B cell (primary cell): ENCODE results near the gene EPSTI1. TPM values are rescaled to one million over a fixed set of nuclear protein-coding genes. Genes with fewer than 3 reads are reported as not detected.

Experiments
- ATAC-seq: fragments of 200-7000 bp; cut with Tn5 transposase; one replicate; pipeline ENCODE4 v1.10.0; 2021; ENCODE audit warnings: low read depth, mild to moderate bottlenecking, moderate number of reproducible peaks, moderate library complexity
- CTCF ChIA-PET: fragments of 350-600 bp; sonication (Branson Sonifier 250); formaldehyde crosslinking; loops from one replicate; lab custom pipeline; 2021; ENCODE audit warnings: antibody characterized with exemption, inconsistent platforms; lab: Charles Lee
- POLR2A ChIA-PET: fragments of 350-600 bp; sonication (Branson Sonifier 250); formaldehyde crosslinking; loops from one replicate; lab custom pipeline; 2021; ENCODE audit warnings: antibody characterized with exemption; lab: Charles Lee
- DNase-seq: peaks from one replicate; pipeline ENCODE4 v3.0.0; 2013
- H2AFZ ChIP-seq: 2 replicates; pipeline ENCODE4 v1.6.1; 2012; ENCODE audit warnings: mild to moderate bottlenecking, low read depth, low read length; ENCODE audit not compliant: insufficient read depth, poor library complexity, severe bottlenecking
- H3K27ac ChIP-seq, 2 donors: 1 replicate in 1 of 2; 2 replicates in 1 of 2; pipeline ENCODE4 v1.5.1; 2012 to 2013; ENCODE audit warnings: low read length in 2 of 2, mild to moderate bottlenecking in 2 of 2, moderate library complexity in 1 of 2
- H3K27me3 ChIP-seq, 4 experiments: fragments of 200-600 bp in 1 of 4; sonication (generic) in 1 of 4; replicated peaks in 1 of 4; 1 replicate in 2 of 4; 2 replicates in 2 of 4; pipeline versions ENCODE4 v1.6.1 to v1.7.0; 2013 to 2016; ENCODE audit warnings: low read length in 3 of 4, mild to moderate bottlenecking in 2 of 4, mixed read lengths in 1 of 4, moderate library complexity in 1 of 4; ENCODE audit not compliant: insufficient read depth in 4 of 4, control insufficient read depth in 3 of 4; ENCODE audit errors: control extremely low read depth in 1 of 4
- H3K36me3 ChIP-seq, 2 experiments: replicated peaks in 1 of 2; 1 replicate in 1 of 2; 2 replicates in 1 of 2; pipeline versions ENCODE4 v1.6.1 to v1.7.1; 2013; ENCODE audit warnings: low read length in 1 of 2; ENCODE audit not compliant: insufficient read depth in 2 of 2, control insufficient read depth in 1 of 2; ENCODE audit errors: control extremely low read depth in 1 of 2, extremely low read depth in 1 of 2
- H3K4me1 ChIP-seq, 2 donors: fragments of 200-600 bp in 1 of 2; sonication (generic) in 1 of 2; 1 replicate in 1 of 2; 2 replicates in 1 of 2; pipeline versions ENCODE4 v1.5.1 to v1.6.1; 2013 to 2017; ENCODE audit warnings: low read length in 2 of 2; ENCODE audit not compliant: control insufficient read depth in 2 of 2, insufficient read depth in 2 of 2
- H3K4me2 ChIP-seq: replicated peaks from 2 replicates; pipeline ENCODE3; 2012; ENCODE audit warnings: mild to moderate bottlenecking, low read depth, low read length; ENCODE audit not compliant: poor library complexity, severe bottlenecking
- H3K4me3 ChIP-seq, 5 experiments: fragments of 200-600 bp in 1 of 5; sonication (generic) in 1 of 5; 1 replicate in 3 of 5; 2 replicates in 2 of 5; pipeline versions ENCODE4 v1.5.1 to v1.7.0; 2011 to 2016; ENCODE audit warnings: low read length in 4 of 5, mild to moderate bottlenecking in 4 of 5, low read depth in 2 of 5, control low read depth in 1 of 5, moderate library complexity in 1 of 5; ENCODE audit not compliant: insufficient read depth in 1 of 5; ENCODE audit errors: control extremely low read depth in 1 of 5, extremely low read depth in 1 of 5
- H3K79me2 ChIP-seq: fragments of 200-600 bp; sonication (generic); one replicate; pipeline ENCODE4 v1.6.0; 2016; ENCODE audit warnings: low read length; ENCODE audit not compliant: control insufficient read depth, insufficient read depth
- H3K9ac ChIP-seq: fragments of 200-600 bp; sonication (generic); 2 replicates; pipeline ENCODE4 v1.6.1; 2017; ENCODE audit warnings: mild to moderate bottlenecking, low read length, moderate library complexity
- H3K9me3 ChIP-seq, 3 donors: one replicate each; pipeline versions ENCODE4 v1.6.1 to v1.7.1; 2013; ENCODE audit warnings: low read length in 2 of 3; ENCODE audit not compliant: control insufficient read depth in 2 of 3, insufficient read depth in 1 of 3; ENCODE audit errors: control extremely low read depth in 1 of 3
- H4K20me1 ChIP-seq: 2 replicates; pipeline ENCODE4 v1.6.0; 2012; ENCODE audit warnings: mild to moderate bottlenecking, low read length; ENCODE audit not compliant: insufficient read depth, control insufficient read depth, poor library complexity, severe bottlenecking
- H3K27ac Mint-ChIP-seq: one replicate; pipeline ENCODE4 v1.8.0; 2021; ENCODE audit warnings: mixed read lengths
- H3K27me3 Mint-ChIP-seq: one replicate; pipeline ENCODE4 v1.8.0; 2021; ENCODE audit warnings: mixed read lengths
- H3K4me1 Mint-ChIP-seq: one replicate; pipeline ENCODE4 v1.8.0; 2021; ENCODE audit warnings: mixed read lengths
- H3K4me3 Mint-ChIP-seq: one replicate; pipeline ENCODE4 v1.8.0; 2021; ENCODE audit warnings: mixed read lengths
- H3K9me3 Mint-ChIP-seq: one replicate; pipeline ENCODE4 v1.8.0; 2022; ENCODE audit warnings: mixed read lengths; ENCODE audit not compliant: insufficient read depth
- EZH2 ChIP-seq: IDR thresholded peaks from 2 replicates; pipeline ENCODE4 v1.6.1; 2012; ENCODE audit warnings: borderline replicate concordance, low read depth, mild to moderate bottlenecking, moderate library complexity, low read length; ENCODE audit not compliant: insufficient read depth, poor library complexity, severe bottlenecking
- WGBS: methylation state at CpG from one replicate; pipeline ENCODE4 v1.1.5; 2013; ENCODE audit warnings: missing lambda C conversion rate; ENCODE audit not compliant: insufficient coverage; 5-methylcytosine and 5-hydroxymethylcytosine counted together
- intact Hi-C: fragments of 100-400 bp; cut with micrococcal nuclease; formaldehyde crosslinking; loops from one replicate; pipeline ENCODE4 v1.10.0; 2022
- polyA plus RNA-seq: library from polyadenylated mRNA; depleted of rRNA; stranded (reverse); fragments of >200 nt; gene quantifications from 2 replicates; pipeline ENCODE4 v1.2.3, GENCODE V29; 2012
- total RNA-seq, 2 donors: library from RNA; stranded (reverse); fragments of 120-200 nt in 1 of 2; gene quantifications; 1 replicate in 1 of 2; 2 replicates in 1 of 2; pipeline versions ENCODE4 v1.2.3 to v1.2.4, GENCODE V29; 2013 to 2022
- TF ChIP-seq, protein P1 (sequence below): fragments of 200-600 bp; IDR thresholded peaks from one replicate; pipeline ENCODE4 v1.8.0; 2022; ENCODE audit warnings: antibody characterized with exemption, mild to moderate bottlenecking

Gene EPSTI1
- total and polyA plus RNA-seq, 2 donors (not counting 1 experiment from before 2014, with no cell fraction given): 13.4 to 41.8 TPM

DNA sequence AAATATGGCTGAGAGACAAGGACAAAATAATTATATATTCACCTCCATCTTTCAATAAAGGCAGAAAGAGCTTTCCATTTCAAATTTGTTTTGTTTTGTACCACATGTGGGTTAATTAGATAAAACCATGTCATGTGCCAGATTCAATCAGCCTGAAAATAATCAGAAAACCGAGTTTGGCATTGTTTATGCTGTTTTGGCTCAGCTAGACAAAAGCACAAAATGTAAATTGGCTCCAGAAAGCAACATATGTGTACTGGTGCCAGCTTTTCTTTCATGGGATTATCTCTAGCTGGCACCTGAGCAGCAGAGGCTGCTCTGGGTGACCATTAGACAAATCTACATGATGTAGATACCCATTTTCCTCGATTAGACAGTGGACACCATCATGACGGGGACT, 22.1 kb upstream of the EPSTI1 start:
- no peaks in the 10 kb centered on the region for H3K9me3 Mint-ChIP-seq
- DNase-seq: no peak
- no peak overlapping the region for H3K4me3 Mint-ChIP-seq
- no peaks in the 10 kb centered on the region for H3K9me3 ChIP-seq
- no peak overlapping the region for H3K4me2 ChIP-seq
- H3K27ac Mint-ChIP-seq: no peak overlapping the region
- POLR2A ChIA-PET: no interaction called here
- H3K79me2 ChIP-seq: no peaks in the 10 kb centered on the region
- H3K9ac ChIP-seq: no peak overlapping the region
- no peaks in the 10 kb centered on the region for H3K4me1 ChIP-seq
- no peaks in the 10 kb centered on the region for H4K20me1 ChIP-seq
- no peak overlapping the region for H2AFZ ChIP-seq
- CTCF ChIA-PET: interaction anchor here (1.2 to 1.6 kb wide), 2 partner anchors 9 to 71 kb away, joined by 4 to 6 read pairs; partner anchors contain the start of gene DNAJC15
- no peaks in the 10 kb centered on the region for H3K36me3 ChIP-seq
- TF ChIP-seq EZH2: no peak
- TF ChIP-seq, protein P1, sequence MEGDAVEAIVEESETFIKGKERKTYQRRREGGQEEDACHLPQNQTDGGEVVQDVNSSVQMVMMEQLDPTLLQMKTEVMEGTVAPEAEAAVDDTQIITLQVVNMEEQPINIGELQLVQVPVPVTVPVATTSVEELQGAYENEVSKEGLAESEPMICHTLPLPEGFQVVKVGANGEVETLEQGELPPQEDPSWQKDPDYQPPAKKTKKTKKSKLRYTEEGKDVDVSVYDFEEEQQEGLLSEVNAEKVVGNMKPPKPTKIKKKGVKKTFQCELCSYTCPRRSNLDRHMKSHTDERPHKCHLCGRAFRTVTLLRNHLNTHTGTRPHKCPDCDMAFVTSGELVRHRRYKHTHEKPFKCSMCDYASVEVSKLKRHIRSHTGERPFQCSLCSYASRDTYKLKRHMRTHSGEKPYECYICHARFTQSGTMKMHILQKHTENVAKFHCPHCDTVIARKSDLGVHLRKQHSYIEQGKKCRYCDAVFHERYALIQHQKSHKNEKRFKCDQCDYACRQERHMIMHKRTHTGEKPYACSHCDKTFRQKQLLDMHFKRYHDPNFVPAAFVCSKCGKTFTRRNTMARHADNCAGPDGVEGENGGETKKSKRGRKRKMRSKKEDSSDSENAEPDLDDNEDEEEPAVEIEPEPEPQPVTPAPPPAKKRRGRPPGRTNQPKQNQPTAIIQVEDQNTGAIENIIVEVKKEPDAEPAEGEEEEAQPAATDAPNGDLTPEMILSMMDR: no peak
- intact Hi-C loops: no loop called here
- H3K4me3 ChIP-seq: no peak overlapping the region
- WGBS: 93% methylated on average over 2 of the region's 3 CpGs
- H3K27me3 Mint-ChIP-seq: no peaks in the 10 kb centered on the region
- H3K27me3 ChIP-seq: no peaks in the 10 kb centered on the region
- H3K27ac ChIP-seq: no peak overlapping the region
- no peaks in the 10 kb centered on the region for H3K4me1 Mint-ChIP-seq
- no peak for ATAC-seq

DNA sequence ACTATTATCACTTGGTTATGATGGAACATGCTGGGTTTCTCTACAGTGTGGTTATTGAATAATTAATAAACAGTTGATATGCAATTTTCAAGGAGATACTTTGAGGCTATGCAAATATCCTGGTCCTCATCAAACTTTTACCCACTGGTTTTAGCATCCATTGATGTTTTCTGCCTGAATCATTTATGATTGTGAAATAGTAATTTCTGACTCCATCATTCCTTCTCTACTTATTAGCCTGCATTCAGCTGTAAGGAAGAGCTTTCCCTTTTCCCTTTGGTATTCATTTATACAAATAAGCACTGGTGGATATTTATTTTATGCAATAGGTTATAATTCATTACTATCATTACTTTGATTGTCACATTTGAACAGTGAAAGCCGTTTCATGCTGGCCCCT, 17.5 kb upstream of the EPSTI1 start:
- TF ChIP-seq EZH2: no peak
- TF ChIP-seq, protein P1: no peak
- no peak overlapping the region for H3K9ac ChIP-seq
- DNase-seq (no peak), ATAC-seq (no peak)
- H3K4me3 Mint-ChIP-seq: no peak overlapping the region
- WGBS: no CpG with 5 or more reads among the region's 1 CpG
- no peak overlapping the region for H3K4me2 ChIP-seq
- no peaks in the 10 kb centered on the region for H3K27me3 Mint-ChIP-seq
- no peaks in the 10 kb centered on the region for H3K4me1 ChIP-seq
- H3K4me1 Mint-ChIP-seq: no peaks in the 10 kb centered on the region
- H4K20me1 ChIP-seq: no peaks in the 10 kb centered on the region
- H3K36me3 ChIP-seq: no peaks in the 10 kb centered on the region
- no peak overlapping the region for H3K27ac ChIP-seq
- ChIA-PET CTCF (no interaction called here), POLR2A (no interaction called here)
- H3K9me3 Mint-ChIP-seq: no peaks in the 10 kb centered on the region
- no peak overlapping the region for H3K27ac Mint-ChIP-seq
- intact Hi-C loops: no loop called here
- H3K79me2 ChIP-seq: no peaks in the 10 kb centered on the region
- H3K4me3 ChIP-seq: no peak overlapping the region
- no peaks in the 10 kb centered on the region for H3K9me3 ChIP-seq
- H2AFZ ChIP-seq: no peak overlapping the region
- H3K27me3 ChIP-seq: no peaks in the 10 kb centered on the region
